Gastrocnemius medialis (tissue), 4 donors: Measurements from ENCODE around the gene S100A11.

Experiments
- POLR2A ChIP-seq, 2 donors: fragments of 450-650 bp; IDR thresholded peaks; one replicate each; pipeline ENCODE4 v1.6.1; 2017; ENCODE audit warnings: antibody characterized with exemption in 2 of 2, mild to moderate bottlenecking in 2 of 2, moderate library complexity in 2 of 2
- TF ChIP-seq, protein P1 (sequence below), 5 experiments: fragments of 450-650 bp in 3 of 5; fragments of 200-600 bp in 2 of 5; sonication (generic) in 2 of 5; IDR thresholded peaks in 4 of 5; conservative IDR thresholded peaks in 1 of 5; 1 replicate in 4 of 5; 2 replicates in 1 of 5; pipeline ENCODE4 v1.5.1; 2016 to 2019; ENCODE audit warnings: antibody characterized with exemption in 5 of 5, mild to moderate bottlenecking in 3 of 5, moderate library complexity in 3 of 5

- TF ChIP-seq, protein P1, sequence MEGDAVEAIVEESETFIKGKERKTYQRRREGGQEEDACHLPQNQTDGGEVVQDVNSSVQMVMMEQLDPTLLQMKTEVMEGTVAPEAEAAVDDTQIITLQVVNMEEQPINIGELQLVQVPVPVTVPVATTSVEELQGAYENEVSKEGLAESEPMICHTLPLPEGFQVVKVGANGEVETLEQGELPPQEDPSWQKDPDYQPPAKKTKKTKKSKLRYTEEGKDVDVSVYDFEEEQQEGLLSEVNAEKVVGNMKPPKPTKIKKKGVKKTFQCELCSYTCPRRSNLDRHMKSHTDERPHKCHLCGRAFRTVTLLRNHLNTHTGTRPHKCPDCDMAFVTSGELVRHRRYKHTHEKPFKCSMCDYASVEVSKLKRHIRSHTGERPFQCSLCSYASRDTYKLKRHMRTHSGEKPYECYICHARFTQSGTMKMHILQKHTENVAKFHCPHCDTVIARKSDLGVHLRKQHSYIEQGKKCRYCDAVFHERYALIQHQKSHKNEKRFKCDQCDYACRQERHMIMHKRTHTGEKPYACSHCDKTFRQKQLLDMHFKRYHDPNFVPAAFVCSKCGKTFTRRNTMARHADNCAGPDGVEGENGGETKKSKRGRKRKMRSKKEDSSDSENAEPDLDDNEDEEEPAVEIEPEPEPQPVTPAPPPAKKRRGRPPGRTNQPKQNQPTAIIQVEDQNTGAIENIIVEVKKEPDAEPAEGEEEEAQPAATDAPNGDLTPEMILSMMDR (IDR thresholded peaks at IDR 0.05 in 4 of 5, conservative IDR thresholded peaks at IDR 0.05 in 1 of 5) = no peak
- TF ChIP-seq POLR2A (IDR thresholded peaks at IDR 0.05) = no peak
Observed at GRCh38 chr1:152003846-152004442, 32.9 kb downstream of the S100A11 start.
